SU-DHL-6 (cell line): Measurements from ENCODE around the gene IRAK4.

Experiments
- H2AFZ ChIP-seq: fragments of 200-600 bp; sonication (generic); 2 replicates; pipeline ENCODE4 v1.6.1; 2014; ENCODE audit warnings: low read depth, mild to moderate bottlenecking, moderate library complexity, mixed read lengths, antibody characterized with exemption, low read length; ENCODE audit not compliant: severe bottlenecking
- H3F3A ChIP-seq: fragments of 200-600 bp; shearing (Covaris generic); 2 replicates; pipeline ENCODE4 v1.6.0; 2016; ENCODE audit warnings: antibody characterized with exemption, mild to moderate bottlenecking; ENCODE audit not compliant: insufficient read depth
- H3K27ac ChIP-seq: fragments of 200-600 bp; sonication (generic); 2 replicates; pipeline ENCODE4 v1.5.1; 2016; ENCODE audit warnings: low read depth, mild to moderate bottlenecking, low read length, moderate library complexity, mixed read lengths
- H3K27me3 ChIP-seq: fragments of 200-600 bp; sonication (generic), shearing (Covaris generic); 2 replicates; pipeline ENCODE4 v1.6.0; 2014; ENCODE audit warnings: mild to moderate bottlenecking, low read length
- H3K36me3 ChIP-seq: fragments of 200-600 bp; sonication (generic); 2 replicates; pipeline ENCODE4 v1.6.1; 2014; ENCODE audit warnings: mild to moderate bottlenecking, low read length, mixed read lengths
- H3K4me2 ChIP-seq: fragments of 300-600, 200-600 bp; shearing (Covaris generic), sonication (generic); 2 replicates; pipeline ENCODE4 v1.6.0; 2014; ENCODE audit warnings: low read length, low read depth, mild to moderate bottlenecking; ENCODE audit not compliant: poor library complexity, severe bottlenecking
- H3K4me3 ChIP-seq: fragments of 200-600 bp; sonication (generic); 2 replicates; pipeline ENCODE4 v1.5.1; 2014; ENCODE audit warnings: antibody characterized with exemption, low read length, mild to moderate bottlenecking, mixed read lengths; ENCODE audit not compliant: insufficient read depth, poor library complexity, severe bottlenecking
- H3K79me2 ChIP-seq: fragments of 200-600 bp; sonication (generic); 2 replicates; pipeline ENCODE4 v1.6.1; 2014; ENCODE audit warnings: mild to moderate bottlenecking, low read length, moderate library complexity; ENCODE audit not compliant: insufficient read depth
- H3K9ac ChIP-seq: fragments of 200-600 bp; sonication (generic); 2 replicates; pipeline ENCODE4 v1.7.0; 2014; ENCODE audit warnings: mild to moderate bottlenecking, low read length
- H3K9me2 ChIP-seq: fragments of 200-600 bp; sonication (generic); replicated peaks from 2 replicates; pipeline ENCODE4 v1.6.1; 2014; ENCODE audit warnings: low read length; ENCODE audit not compliant: insufficient read depth
- H3K9me3 ChIP-seq: fragments of 200-600 bp; sonication (generic); 2 replicates; pipeline ENCODE4 v1.6.1; 2014; ENCODE audit warnings: low read length, mixed read lengths; ENCODE audit not compliant: insufficient read depth
- H4K20me1 ChIP-seq: fragments of 200-600 bp; sonication (generic); 2 replicates; pipeline ENCODE4 v1.6.1; 2014; ENCODE audit warnings: low read depth, mild to moderate bottlenecking, antibody characterized with exemption, low read length, moderate library complexity, mixed read lengths
- EZH2phosphoT487 ChIP-seq: fragments of 200-600 bp; sonication (generic), shearing (Covaris generic); conservative IDR thresholded peaks from 2 replicates; pipeline ENCODE4 v1.6.1; 2018; ENCODE audit warnings: mild to moderate bottlenecking, antibody characterized with exemption, low read length, moderate library complexity, mixed read lengths
- TF ChIP-seq, protein P1 (sequence below): fragments of 200-600 bp; sonication (generic); IDR thresholded peaks from one replicate; pipeline ENCODE4 v1.5.1; 2017; ENCODE audit warnings: antibody characterized with exemption, mild to moderate bottlenecking, low read length, moderate library complexity; ENCODE audit not compliant: insufficient read depth, poor library complexity, severe bottlenecking

Gene IRAK4

DNA sequence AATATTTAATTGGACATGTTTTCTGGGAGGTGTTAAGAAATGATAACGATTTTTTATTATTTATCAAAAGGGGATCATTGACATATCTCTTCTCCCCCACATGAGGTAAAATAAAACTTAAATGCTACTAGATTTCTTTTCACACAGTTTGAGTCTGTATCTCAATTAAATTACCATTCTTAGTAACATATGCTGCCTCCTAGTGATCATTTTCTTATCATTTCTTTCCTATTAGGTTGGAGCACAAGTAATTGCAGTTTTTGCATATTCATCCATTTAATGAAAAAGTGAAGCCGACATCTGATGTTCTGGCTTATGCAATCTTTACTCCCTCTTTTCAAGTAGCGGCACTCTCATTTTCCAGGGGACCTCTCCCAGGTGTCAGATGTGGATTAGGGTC is 25.1 kb upstream of the IRAK4 start:
- Histone ChIP-seq H3K27ac (no peak overlapping the region), H3K9me3 (no peaks in the 10 kb centered on the region), H3K4me2 (no peak overlapping the region), H3K9me2 (no peaks in the 10 kb centered on the region), H3K9ac (no peak overlapping the region), H2AFZ (no peak overlapping the region), H3K27me3 (no peaks in the 10 kb centered on the region), H3F3A (0 out of 2 replicates have a peak, but pooled peaks cover 4% of the 10 kb centered on the region), H3K79me2 (no peaks in the 10 kb centered on the region), H3K36me3 (peaks cover 39% of the 10 kb centered on the region), H3K4me3 (no peak overlapping the region), H4K20me1 (no peaks in the 10 kb centered on the region; the same call in 1 of the 2 replicates)
- TF ChIP-seq, protein P1, sequence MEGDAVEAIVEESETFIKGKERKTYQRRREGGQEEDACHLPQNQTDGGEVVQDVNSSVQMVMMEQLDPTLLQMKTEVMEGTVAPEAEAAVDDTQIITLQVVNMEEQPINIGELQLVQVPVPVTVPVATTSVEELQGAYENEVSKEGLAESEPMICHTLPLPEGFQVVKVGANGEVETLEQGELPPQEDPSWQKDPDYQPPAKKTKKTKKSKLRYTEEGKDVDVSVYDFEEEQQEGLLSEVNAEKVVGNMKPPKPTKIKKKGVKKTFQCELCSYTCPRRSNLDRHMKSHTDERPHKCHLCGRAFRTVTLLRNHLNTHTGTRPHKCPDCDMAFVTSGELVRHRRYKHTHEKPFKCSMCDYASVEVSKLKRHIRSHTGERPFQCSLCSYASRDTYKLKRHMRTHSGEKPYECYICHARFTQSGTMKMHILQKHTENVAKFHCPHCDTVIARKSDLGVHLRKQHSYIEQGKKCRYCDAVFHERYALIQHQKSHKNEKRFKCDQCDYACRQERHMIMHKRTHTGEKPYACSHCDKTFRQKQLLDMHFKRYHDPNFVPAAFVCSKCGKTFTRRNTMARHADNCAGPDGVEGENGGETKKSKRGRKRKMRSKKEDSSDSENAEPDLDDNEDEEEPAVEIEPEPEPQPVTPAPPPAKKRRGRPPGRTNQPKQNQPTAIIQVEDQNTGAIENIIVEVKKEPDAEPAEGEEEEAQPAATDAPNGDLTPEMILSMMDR = no peak
- TF ChIP-seq EZH2phosphoT487 = no peak

DNA sequence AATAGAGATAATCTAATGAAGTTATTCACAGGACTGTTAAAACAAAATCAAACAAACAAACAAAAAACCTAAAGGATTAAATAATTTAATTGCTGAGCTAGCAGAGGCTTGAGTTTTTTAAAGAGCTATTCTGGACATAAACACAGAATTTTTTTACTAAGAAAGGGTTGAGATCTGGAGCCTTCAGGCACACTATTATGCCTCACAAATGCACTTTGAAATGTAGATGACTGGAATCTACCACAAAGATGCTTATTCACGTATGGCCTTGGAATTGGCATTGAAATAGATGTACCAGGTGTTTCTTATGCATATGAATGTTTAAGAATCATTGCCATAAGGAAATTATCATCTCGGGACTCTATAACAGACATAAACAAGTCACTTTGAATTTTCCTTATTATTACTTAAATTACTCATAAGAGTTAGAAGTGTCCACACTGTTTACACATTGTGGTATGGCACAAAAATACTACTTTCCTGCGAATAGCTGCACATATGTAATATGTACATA is 21.8 kb upstream of the IRAK4 start:
- Histone ChIP-seq H2AFZ (no peak overlapping the region), H3K9ac (no peak overlapping the region), H3K9me2 (no peaks in the 10 kb centered on the region), H4K20me1 (no peaks in the 10 kb centered on the region; the same call in 1 of the 2 replicates), H3K27me3 (no peaks in the 10 kb centered on the region), H3F3A (0 out of 2 replicates have a peak, but pooled peaks cover 4% of the 10 kb centered on the region), H3K79me2 (no peaks in the 10 kb centered on the region), H3K9me3 (no peaks in the 10 kb centered on the region), H3K4me3 (no peak overlapping the region), H3K36me3 (peaks cover 37% of the 10 kb centered on the region), H3K27ac (no peak overlapping the region), H3K4me2 (no peak overlapping the region)
- TF ChIP-seq, protein P1 = no peak
- TF ChIP-seq EZH2phosphoT487 = no peak

GRCh38 chr12:43737646-43738045 is 21.1 kb upstream of the IRAK4 start:
- Histone ChIP-seq H3K9ac (no peak overlapping the region), H3K27ac (no peak overlapping the region)

More at GRCh38 chr12:43737646-43738045, 21.1 kb upstream of the IRAK4 start:
- Histone ChIP-seq H3K27me3 (no peaks in the 10 kb centered on the region), H4K20me1 (no peaks in the 10 kb centered on the region; the same call in 1 of the 2 replicates), H3K79me2 (no peaks in the 10 kb centered on the region), H3K36me3 (peaks cover 41% of the 10 kb centered on the region), H2AFZ (no peak overlapping the region), H3F3A (0 out of 2 replicates have a peak, but pooled peaks cover 4% of the 10 kb centered on the region), H3K9me2 (no peaks in the 10 kb centered on the region), H3K9me3 (no peaks in the 10 kb centered on the region), H3K4me2 (no peak overlapping the region), H3K4me3 (no peak overlapping the region)
- TF ChIP-seq, protein P1 = no peak
- no peak for TF ChIP-seq EZH2phosphoT487
